Neural progenitor cell (in vitro differentiated cells): ENCODE measurements around the gene MNT. TPM values are rescaled to one million over a fixed set of nuclear protein-coding genes. Genes with fewer than 3 reads are reported as not detected.

Experiments
- DNase-seq: peaks from one replicate; pipeline ENCODE4 v3.0.0-alpha.2; 2016; ENCODE audit warnings: low spot score
- H2AFZ ChIP-seq: fragments of 200-600 bp; sonication (generic); replicated peaks from 2 replicates; pipeline ENCODE4 v1.6.1; 2016; ENCODE audit warnings: antibody characterized with exemption
- H3F3A ChIP-seq: fragments of 200-600 bp; sonication (generic); 2 replicates; pipeline ENCODE4 v1.6.1; 2016; ENCODE audit warnings: antibody characterized with exemption, low read depth
- H3K27ac ChIP-seq: fragments of 200-600 bp; sonication (generic); 2 replicates; pipeline ENCODE4 v1.5.1; 2016; ENCODE audit warnings: mild to moderate bottlenecking
- H3K27me3 ChIP-seq: fragments of 200-600 bp; sonication (generic); 2 replicates; pipeline ENCODE4 v1.6.1; 2016; ENCODE audit warnings: mild to moderate bottlenecking, moderate library complexity
- H3K36me3 ChIP-seq: fragments of 200-600 bp; sonication (generic); 2 replicates; pipeline ENCODE4 v1.5.1; 2016
- H3K4me1 ChIP-seq: fragments of 200-600 bp; sonication (generic); 2 replicates; pipeline ENCODE4 v1.6.1; 2016; ENCODE audit warnings: mixed run types
- H3K4me2 ChIP-seq: fragments of 200-600 bp; sonication (generic); 2 replicates; pipeline ENCODE4 v1.6.1; 2016
- H3K4me3 ChIP-seq: fragments of 200-600 bp; sonication (generic); 2 replicates; pipeline ENCODE4 v1.5.1; 2016
- H3K79me2 ChIP-seq: fragments of 200-600 bp; sonication (generic); 2 replicates; pipeline ENCODE4 v1.6.1; 2016; ENCODE audit warnings: low read depth
- H3K9ac ChIP-seq: fragments of 200-600 bp; sonication (generic); 2 replicates; pipeline ENCODE4 v1.6.1; 2016
- H3K9me3 ChIP-seq: fragments of 200-600 bp; sonication (generic); 2 replicates; pipeline ENCODE4 v1.5.1; 2016; ENCODE audit warnings: low read depth
- H4K20me1 ChIP-seq: fragments of 200-600 bp; sonication (generic); 2 replicates; pipeline ENCODE4 v1.6.1; 2016; ENCODE audit warnings: low read depth
- H3K27ac Mint-ChIP-seq: 3 replicates; pipeline ENCODE4 v1.8.0; 2021; ENCODE audit warnings: mixed read lengths
- H3K27me3 Mint-ChIP-seq: 2 replicates; pipeline ENCODE4 v1.8.0; 2022; ENCODE audit warnings: low read depth, mild to moderate bottlenecking, inconsistent platforms, moderate library complexity, mixed read lengths; ENCODE audit not compliant: insufficient read depth
- H3K36me3 Mint-ChIP-seq: 3 replicates; pipeline ENCODE4 v1.8.0; 2021; ENCODE audit warnings: mixed read lengths
- H3K4me1 Mint-ChIP-seq: 3 replicates; pipeline ENCODE4 v1.8.0; 2021; ENCODE audit warnings: mixed read lengths
- H3K4me3 Mint-ChIP-seq: 3 replicates; pipeline ENCODE4 v1.8.0; 2021; ENCODE audit warnings: mild to moderate bottlenecking, moderate library complexity, mixed read lengths
- H3K9me3 Mint-ChIP-seq: 3 replicates; pipeline ENCODE4 v1.8.0; 2020; ENCODE audit warnings: mixed read lengths
- EZH2 ChIP-seq: fragments of 200-600 bp; sonication (generic); IDR thresholded peaks from 2 replicates; pipeline ENCODE4 v1.6.1; 2017; ENCODE audit warnings: antibody characterized with exemption, mild to moderate bottlenecking, moderate library complexity
- EZH2phosphoT487 ChIP-seq: fragments of 200-600 bp; sonication (generic); IDR thresholded peaks from 2 replicates; pipeline ENCODE4 v1.6.1; 2017; ENCODE audit warnings: antibody characterized with exemption
- total RNA-seq: library from RNA; depleted of rRNA; stranded (reverse); fragments of >200 nt; gene quantifications from 2 replicates; pipeline ENCODE4 v1.2.3, GENCODE V29; 2015; ENCODE audit warnings: low replicate concordance
- TF ChIP-seq, protein P1 (sequence below): fragments of 200-600 bp; sonication (generic); IDR thresholded peaks from 2 replicates; pipeline ENCODE4 v1.5.1; 2017; ENCODE audit warnings: antibody characterized with exemption, mild to moderate bottlenecking

MNT gene
- total RNA-seq, 1 donor from 2014 or later = 2.2 TPM

DNA sequence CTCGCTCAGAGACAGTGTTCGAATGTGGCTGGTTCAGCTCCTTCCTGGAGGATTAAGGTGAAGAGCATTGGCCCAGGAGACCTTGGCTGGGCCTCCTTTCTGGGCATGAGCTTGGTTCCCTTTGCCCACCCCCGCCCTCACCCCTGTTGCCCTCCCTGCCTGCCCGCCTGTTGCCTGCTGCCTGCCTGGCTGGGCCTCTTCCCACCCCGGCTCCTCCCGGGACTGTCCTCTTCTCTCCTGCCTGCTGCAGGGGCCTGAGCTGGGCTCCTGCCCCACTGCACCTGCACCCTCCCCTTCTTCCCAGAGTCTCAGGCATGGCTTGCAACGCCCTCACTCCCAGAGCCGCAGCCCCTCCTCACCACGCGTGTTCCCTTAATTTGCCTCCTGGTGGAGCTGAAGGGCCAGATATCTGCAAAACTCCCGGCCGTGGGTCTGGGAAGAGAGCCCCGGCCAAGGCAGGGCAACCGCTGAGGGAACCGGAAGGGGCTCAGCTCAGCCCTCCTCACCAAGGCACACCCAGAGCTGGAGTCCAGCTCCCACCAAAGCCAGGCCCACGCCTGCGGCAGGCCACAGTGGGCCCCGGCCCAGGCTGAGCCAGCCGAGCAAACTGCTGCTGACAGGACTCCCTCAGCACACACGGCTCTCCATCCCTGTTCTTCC lies 31.2 kb downstream of the MNT start:
- Histone ChIP-seq H3K4me3 (no peak overlapping the region), H4K20me1 (no peaks in the 10 kb centered on the region), H3K4me2 (no peak overlapping the region), H3K9ac (no peak overlapping the region), H3K36me3 (no peaks in the 10 kb centered on the region), H3K79me2 (no peaks in the 10 kb centered on the region), H2AFZ (no peak overlapping the region), H3K4me1 (peaks cover 10% of the 10 kb centered on the region), H3F3A (peaks cover 4% of the 10 kb centered on the region), H3K27ac (no peak overlapping the region), H3K27me3 (no peaks in the 10 kb centered on the region), H3K9me3 (no peaks in the 10 kb centered on the region)
- Mint-ChIP-seq H3K4me3 (no peak overlapping the region), H3K36me3 (peaks cover 1% of the 10 kb centered on the region), H3K27ac (peak overlapping the region; percentile 42), H3K27me3 (peaks cover 4% of the 10 kb centered on the region), H3K4me1 (peaks cover 18% of the 10 kb centered on the region), H3K9me3 (no peaks in the 10 kb centered on the region)
- TF ChIP-seq EZH2 = no peak
- TF ChIP-seq, protein P1, sequence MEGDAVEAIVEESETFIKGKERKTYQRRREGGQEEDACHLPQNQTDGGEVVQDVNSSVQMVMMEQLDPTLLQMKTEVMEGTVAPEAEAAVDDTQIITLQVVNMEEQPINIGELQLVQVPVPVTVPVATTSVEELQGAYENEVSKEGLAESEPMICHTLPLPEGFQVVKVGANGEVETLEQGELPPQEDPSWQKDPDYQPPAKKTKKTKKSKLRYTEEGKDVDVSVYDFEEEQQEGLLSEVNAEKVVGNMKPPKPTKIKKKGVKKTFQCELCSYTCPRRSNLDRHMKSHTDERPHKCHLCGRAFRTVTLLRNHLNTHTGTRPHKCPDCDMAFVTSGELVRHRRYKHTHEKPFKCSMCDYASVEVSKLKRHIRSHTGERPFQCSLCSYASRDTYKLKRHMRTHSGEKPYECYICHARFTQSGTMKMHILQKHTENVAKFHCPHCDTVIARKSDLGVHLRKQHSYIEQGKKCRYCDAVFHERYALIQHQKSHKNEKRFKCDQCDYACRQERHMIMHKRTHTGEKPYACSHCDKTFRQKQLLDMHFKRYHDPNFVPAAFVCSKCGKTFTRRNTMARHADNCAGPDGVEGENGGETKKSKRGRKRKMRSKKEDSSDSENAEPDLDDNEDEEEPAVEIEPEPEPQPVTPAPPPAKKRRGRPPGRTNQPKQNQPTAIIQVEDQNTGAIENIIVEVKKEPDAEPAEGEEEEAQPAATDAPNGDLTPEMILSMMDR = peak; percentile 37
- TF ChIP-seq EZH2phosphoT487 = no peak
- peak; percentile 62 for DNase-seq

DNA sequence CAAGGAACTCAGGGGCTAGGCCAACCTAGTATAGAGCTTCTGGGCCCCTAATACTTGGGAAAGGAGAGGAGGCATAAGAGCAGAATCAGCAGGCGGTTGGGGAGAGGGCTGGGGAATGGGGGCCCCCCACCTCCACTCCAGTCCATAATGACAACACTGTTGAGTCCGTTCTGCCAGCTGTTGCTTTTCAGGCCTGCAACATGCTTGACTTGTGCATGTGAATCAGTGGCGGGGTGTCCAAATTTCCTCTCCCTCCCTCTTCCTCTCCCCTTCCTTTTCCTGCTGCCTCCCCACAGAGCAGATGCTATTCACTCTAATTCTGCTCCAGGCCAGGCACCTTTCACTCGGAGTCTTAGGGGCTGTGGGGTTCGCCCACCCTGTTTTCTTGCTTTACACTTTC lies 31.8 kb downstream of the MNT start:
- Histone ChIP-seq H3K79me2 (no peaks in the 10 kb centered on the region), H3K4me2 (no peak overlapping the region), H3F3A (peaks cover 4% of the 10 kb centered on the region), H3K4me1 (peaks cover 10% of the 10 kb centered on the region), H4K20me1 (no peaks in the 10 kb centered on the region), H3K36me3 (no peaks in the 10 kb centered on the region), H3K27me3 (no peaks in the 10 kb centered on the region), H2AFZ (no peak overlapping the region), H3K4me3 (no peak overlapping the region), H3K27ac (no peak overlapping the region), H3K9me3 (no peaks in the 10 kb centered on the region), H3K9ac (no peak overlapping the region)
- H3K4me3 Mint-ChIP-seq = no peak overlapping the region
- peaks cover 4% of the 10 kb centered on the region for H3K27me3 Mint-ChIP-seq
- H3K27ac Mint-ChIP-seq = no peak overlapping the region
- DNase-seq = no peak
- TF ChIP-seq EZH2 = no peak
- TF ChIP-seq, protein P1 = no peak
- no peak for TF ChIP-seq EZH2phosphoT487
- peaks cover 3% of the 10 kb centered on the region for H3K36me3 Mint-ChIP-seq
- peaks cover 18% of the 10 kb centered on the region for H3K4me1 Mint-ChIP-seq
- no peaks in the 10 kb centered on the region for H3K9me3 Mint-ChIP-seq

DNA sequence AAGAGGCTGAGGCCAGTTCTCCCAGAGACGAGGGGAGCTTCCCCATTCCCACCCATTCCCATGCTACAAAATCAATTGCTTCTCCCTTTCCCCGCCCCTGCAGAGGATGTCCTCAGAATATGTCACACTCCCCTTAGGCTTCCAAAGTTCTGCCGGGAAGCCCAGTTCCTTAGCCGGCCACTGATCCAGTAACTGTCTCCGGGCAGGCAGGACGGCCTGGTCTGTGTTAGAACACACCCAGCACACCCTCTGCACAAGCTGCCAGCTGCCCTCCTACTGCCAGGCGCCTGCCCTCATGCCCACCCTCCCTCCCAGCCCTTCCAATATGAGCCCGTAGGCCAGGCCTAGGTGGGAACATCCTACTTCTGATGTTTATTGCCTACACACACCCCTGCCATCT lies 32.5 kb downstream of the MNT start:
- H3K27me3 ChIP-seq = no peaks in the 10 kb centered on the region
- no peaks in the 10 kb centered on the region for H3K79me2 ChIP-seq
- peaks cover 4% of the 10 kb centered on the region for H3F3A ChIP-seq
- no peak overlapping the region for H3K27ac ChIP-seq
- Mint-ChIP-seq H3K4me1 (peaks cover 18% of the 10 kb centered on the region), H3K4me3 (no peak overlapping the region), H3K9me3 (no peaks in the 10 kb centered on the region), H3K27ac (no peak overlapping the region), H3K36me3 (peaks cover 3% of the 10 kb centered on the region), H3K27me3 (peaks cover 4% of the 10 kb centered on the region)
- H3K4me3 ChIP-seq = no peak overlapping the region
- DNase-seq = no peak
- no peaks in the 10 kb centered on the region for H3K9me3 ChIP-seq
- H3K4me2 ChIP-seq = no peak overlapping the region
- H3K4me1 ChIP-seq = peaks cover 10% of the 10 kb centered on the region
- no peak overlapping the region for H3K9ac ChIP-seq
- no peaks in the 10 kb centered on the region for H4K20me1 ChIP-seq
- TF ChIP-seq, protein P1 = no peak
- no peak for TF ChIP-seq EZH2
- no peak for TF ChIP-seq EZH2phosphoT487
- no peaks in the 10 kb centered on the region for H3K36me3 ChIP-seq
- H2AFZ ChIP-seq = no peak overlapping the region
